HCT116 (cell line): Measurements from ENCODE around the gene CTSL. TPM values are rescaled to one million over a fixed set of nuclear protein-coding genes. Genes with fewer than 3 reads are reported as not detected.

Source experiments
- ATAC-seq: fragments of 200-7000 bp; cut with Tn5 transposase; 2 replicates; pipeline ENCODE4 v1.9.1; 2020; ENCODE audit warnings: mild to moderate bottlenecking, moderate library complexity
- BruUV-seq: library from RNA; stranded (reverse); fragments of 400-500 nt; replicated peaks from 2 replicates; lab custom pipeline; 2021; lab: Mats Ljungman, UMichigan
- CTCF ChIA-PET: fragments of 300-600 bp; sonication (Branson Sonifier 250); formaldehyde crosslinking; loops from one replicate; lab custom pipeline; 2021; ENCODE audit warnings: antibody characterized with exemption; lab: Charles Lee
- POLR2A ChIA-PET: fragments of 300-600, 350-600 bp; sonication (Branson Sonifier 250); formaldehyde crosslinking; loops from one replicate; lab custom pipeline; 2021; ENCODE audit warnings: antibody characterized with exemption; lab: Charles Lee
- RAD21 ChIA-PET, 2 experiments: fragments of 300-600 bp; sonication (Branson Sonifier 250); formaldehyde crosslinking; loops; one replicate each; lab custom pipeline; 2023; ENCODE audit warnings: low total read pairs in 2 of 2; ENCODE audit not compliant: uncharacterized antibody in 2 of 2, unreplicated experiment in 2 of 2, low non-redundant PET in 1 of 2; lab: Charles Lee
- DNase-seq: peaks from one replicate; pipeline ENCODE4 v3.0.0-alpha.2; 2010; ENCODE audit warnings: low read depth, low spot score
- H2AFZ ChIP-seq: fragments of 200-600 bp; shearing (Covaris generic), sonication (generic); 2 replicates; pipeline ENCODE4 v1.6.1; 2017; ENCODE audit warnings: low read depth, mixed run types, mixed read lengths, antibody characterized with exemption, low read length; ENCODE audit not compliant: poor library complexity, severe bottlenecking
- H3K27ac ChIP-seq: 2 replicates; pipeline ENCODE4 v1.5.1; 2012; ENCODE audit warnings: low read depth, low read length
- H3K27me3 ChIP-seq: fragments of 200-600 bp; sonication (generic); 2 replicates; pipeline ENCODE4 v1.6.1; 2016; ENCODE audit warnings: mixed run types, low read length, mixed read lengths; ENCODE audit not compliant: insufficient read depth
- H3K36me3 ChIP-seq, 2 experiments: fragments of 200-500 bp in 1 of 2; fragments of 200-600 bp in 1 of 2; sonication (Bioruptor generic) in 1 of 2; sonication (generic) in 1 of 2; 2 replicates each; pipeline versions ENCODE4 v1.5.1 to v1.6.1; 2014 to 2016; ENCODE audit warnings: low read length in 2 of 2, inconsistent platforms in 1 of 2, mixed read lengths in 1 of 2, mixed run types in 1 of 2; ENCODE audit not compliant: insufficient read depth in 2 of 2, control insufficient read depth in 1 of 2
- H3K4me1 ChIP-seq, 2 experiments: fragments of 200-600 bp in 1 of 2; sonication (generic) in 1 of 2; 2 replicates each; pipeline versions ENCODE4 v1.5.1 to v1.6.1; 2012 to 2017; ENCODE audit warnings: low read length in 2 of 2, inconsistent platforms in 1 of 2, mild to moderate bottlenecking in 1 of 2, mixed read lengths in 1 of 2, mixed run types in 1 of 2, moderate library complexity in 1 of 2; ENCODE audit not compliant: insufficient read depth in 2 of 2, control insufficient read depth in 1 of 2
- H3K4me2 ChIP-seq: fragments of 200-600 bp; sonication (generic); 2 replicates; pipeline ENCODE4 v1.6.1; 2017; ENCODE audit warnings: mixed run types, low read length, mixed read lengths
- H3K4me3 ChIP-seq, 2 experiments: fragments of 200-600 bp in 1 of 2; sonication (generic) in 1 of 2; replicated peaks in 1 of 2; 2 replicates each; pipeline ENCODE4 v1.5.1; 2011 to 2016; ENCODE audit warnings: low read length in 2 of 2, control low read depth in 1 of 2, low read depth in 1 of 2, mild to moderate bottlenecking in 1 of 2, mixed read lengths in 1 of 2, mixed run types in 1 of 2
- H3K79me2 ChIP-seq: fragments of 200-600 bp; sonication (generic); 2 replicates; pipeline ENCODE4 v1.6.1; 2017; ENCODE audit warnings: mild to moderate bottlenecking, mixed run types, low read length, moderate library complexity, mixed read lengths; ENCODE audit not compliant: insufficient read depth
- H3K9ac ChIP-seq: fragments of 200-600 bp; sonication (generic); 2 replicates; pipeline ENCODE4 v1.6.1; 2016; ENCODE audit warnings: low read length, mixed read lengths
- H3K9me2 ChIP-seq: fragments of 200-600 bp; sonication (generic), shearing (Covaris generic); 2 replicates; pipeline ENCODE4 v1.6.1; 2017; ENCODE audit warnings: mixed run types, mild to moderate bottlenecking, moderate library complexity; ENCODE audit not compliant: insufficient read depth
- H3K9me3 ChIP-seq, 2 experiments: fragments of 200-500 bp in 1 of 2; fragments of 200-600 bp in 1 of 2; sonication (Bioruptor generic) in 1 of 2; sonication (generic) in 1 of 2; 2 replicates each; pipeline ENCODE4 v1.6.1; 2014 to 2017; ENCODE audit warnings: low read length in 2 of 2, mixed read lengths in 2 of 2, inconsistent platforms in 1 of 2, low read depth in 1 of 2, mild to moderate bottlenecking in 1 of 2, mixed run types in 1 of 2, moderate library complexity in 1 of 2; ENCODE audit not compliant: control insufficient read depth in 1 of 2, insufficient read depth in 1 of 2
- H4K20me1 ChIP-seq: fragments of 200-600 bp; sonication (generic), shearing (Covaris generic); 2 replicates; pipeline ENCODE4 v1.6.1; 2017; ENCODE audit warnings: mixed run types, mild to moderate bottlenecking, moderate library complexity; ENCODE audit not compliant: insufficient read depth
- CBX3 ChIP-seq: IDR thresholded peaks from 2 replicates; pipeline ENCODE4 v1.6.1; 2012; ENCODE audit warnings: low read depth
- CEBPB ChIP-seq: IDR thresholded peaks from 2 replicates; pipeline ENCODE4 v1.6.1; 2012; ENCODE audit warnings: low read depth
- EGR1 ChIP-seq: IDR thresholded peaks from 2 replicates; pipeline ENCODE4 v1.6.1; 2012; ENCODE audit warnings: low read depth
- ELF1 ChIP-seq: IDR thresholded peaks from 2 replicates; pipeline ENCODE4 v1.6.1; 2012; ENCODE audit warnings: low read depth, borderline replicate concordance
- EZH2 ChIP-seq: fragments of 200-600 bp; sonication (generic); IDR thresholded peaks from 2 replicates; pipeline ENCODE4 v1.6.1; 2017; ENCODE audit warnings: antibody characterized with exemption, mixed run types
- EZH2phosphoT487 ChIP-seq: fragments of 200-600 bp; IDR thresholded peaks from 2 replicates; pipeline ENCODE4 v1.6.1; 2018; ENCODE audit warnings: antibody characterized with exemption, borderline replicate concordance
- FOSL1 ChIP-seq: IDR thresholded peaks from 2 replicates; pipeline ENCODE4 v1.6.1; 2012; ENCODE audit warnings: low read depth
- POLR2A ChIP-seq: IDR thresholded peaks from 2 replicates; pipeline ENCODE4 v1.7.0; 2011; ENCODE audit warnings: borderline replicate concordance; ENCODE audit not compliant: insufficient read depth, insufficient read length; ENCODE audit errors: extremely low read depth
- POLR2AphosphoS5 ChIP-seq: IDR thresholded peaks from 2 replicates; pipeline ENCODE4 v1.6.1; 2011; ENCODE audit warnings: mild to moderate bottlenecking, low read depth, low read length, moderate library complexity
- RAD21 ChIP-seq: IDR thresholded peaks from 2 replicates; pipeline ENCODE4 v1.6.1; 2012; ENCODE audit warnings: low read depth, mild to moderate bottlenecking
- SP1 ChIP-seq: IDR thresholded peaks from 2 replicates; pipeline ENCODE4 v1.6.1; 2012; ENCODE audit warnings: low read depth
- SRF ChIP-seq: IDR thresholded peaks from 2 replicates; pipeline ENCODE4 v1.6.1; 2012; ENCODE audit warnings: low read depth
- intact Hi-C: fragments of 100-400 bp; cut with micrococcal nuclease; formaldehyde crosslinking; loops from 2 replicates; pipeline ENCODE4 v1.10.0; 2022
- total RNA-seq: library from RNA; stranded (reverse); gene quantifications from one replicate; pipeline ENCODE4 v1.2.1, GENCODE V29; 2021; ENCODE audit not compliant: unreplicated experiment
- TF ChIP-seq, protein P1 (sequence below): IDR thresholded peaks from 2 replicates; pipeline ENCODE4 v1.6.1; 2012; ENCODE audit warnings: low read depth
- TF ChIP-seq, protein P2 (sequence below): IDR thresholded peaks from 2 replicates; pipeline ENCODE4 v1.6.1; 2012
- TF ChIP-seq, protein P3 (sequence below): IDR thresholded peaks from 2 replicates; pipeline ENCODE4 v1.6.1; 2012

Gene CTSL
- total RNA-seq, 1 experiment from 2014 or later, result 63.1 TPM

DNA sequence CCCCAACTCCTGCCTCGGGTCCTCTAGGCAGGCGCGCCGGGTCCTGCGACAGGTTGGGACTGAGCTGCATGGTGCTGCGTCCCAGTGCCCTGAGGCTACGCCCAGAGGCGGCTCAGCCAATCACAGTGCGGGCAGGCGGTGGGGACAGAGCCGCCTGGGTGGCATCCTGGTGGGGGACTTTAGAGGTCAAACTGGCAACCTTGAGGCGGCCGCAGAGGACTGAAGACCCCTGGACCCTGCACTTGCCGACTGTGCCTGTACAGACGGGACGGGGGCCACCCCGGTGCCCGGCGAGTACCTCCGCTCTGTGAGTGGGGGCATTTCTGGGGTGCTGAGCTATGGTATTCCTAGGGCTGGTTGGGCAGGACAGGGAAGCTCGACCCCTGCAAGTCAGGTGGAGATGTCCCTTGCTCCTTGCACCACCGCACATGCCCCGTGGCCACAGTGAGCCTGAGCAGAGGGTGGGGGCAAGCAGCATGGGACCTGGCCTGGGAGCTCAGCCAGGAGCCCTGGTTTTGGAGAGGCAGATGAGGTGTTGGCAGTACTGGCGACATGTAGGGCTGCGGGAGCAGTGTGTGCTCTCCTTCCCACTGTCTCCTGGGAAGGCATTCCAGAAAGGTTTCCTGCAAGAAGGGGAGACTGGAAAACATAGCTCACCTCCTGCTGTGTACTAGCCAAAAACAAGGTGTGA, 45.5 kb downstream of the CTSL start (continued):
- TF ChIP-seq, protein P1, sequence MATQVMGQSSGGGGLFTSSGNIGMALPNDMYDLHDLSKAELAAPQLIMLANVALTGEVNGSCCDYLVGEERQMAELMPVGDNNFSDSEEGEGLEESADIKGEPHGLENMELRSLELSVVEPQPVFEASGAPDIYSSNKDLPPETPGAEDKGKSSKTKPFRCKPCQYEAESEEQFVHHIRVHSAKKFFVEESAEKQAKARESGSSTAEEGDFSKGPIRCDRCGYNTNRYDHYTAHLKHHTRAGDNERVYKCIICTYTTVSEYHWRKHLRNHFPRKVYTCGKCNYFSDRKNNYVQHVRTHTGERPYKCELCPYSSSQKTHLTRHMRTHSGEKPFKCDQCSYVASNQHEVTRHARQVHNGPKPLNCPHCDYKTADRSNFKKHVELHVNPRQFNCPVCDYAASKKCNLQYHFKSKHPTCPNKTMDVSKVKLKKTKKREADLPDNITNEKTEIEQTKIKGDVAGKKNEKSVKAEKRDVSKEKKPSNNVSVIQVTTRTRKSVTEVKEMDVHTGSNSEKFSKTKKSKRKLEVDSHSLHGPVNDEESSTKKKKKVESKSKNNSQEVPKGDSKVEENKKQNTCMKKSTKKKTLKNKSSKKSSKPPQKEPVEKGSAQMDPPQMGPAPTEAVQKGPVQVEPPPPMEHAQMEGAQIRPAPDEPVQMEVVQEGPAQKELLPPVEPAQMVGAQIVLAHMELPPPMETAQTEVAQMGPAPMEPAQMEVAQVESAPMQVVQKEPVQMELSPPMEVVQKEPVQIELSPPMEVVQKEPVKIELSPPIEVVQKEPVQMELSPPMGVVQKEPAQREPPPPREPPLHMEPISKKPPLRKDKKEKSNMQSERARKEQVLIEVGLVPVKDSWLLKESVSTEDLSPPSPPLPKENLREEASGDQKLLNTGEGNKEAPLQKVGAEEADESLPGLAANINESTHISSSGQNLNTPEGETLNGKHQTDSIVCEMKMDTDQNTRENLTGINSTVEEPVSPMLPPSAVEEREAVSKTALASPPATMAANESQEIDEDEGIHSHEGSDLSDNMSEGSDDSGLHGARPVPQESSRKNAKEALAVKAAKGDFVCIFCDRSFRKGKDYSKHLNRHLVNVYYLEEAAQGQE, result no peak
- TF ChIP-seq EGR1, result no peak
- TF ChIP-seq EZH2phosphoT487, result no peak
- no peak for TF ChIP-seq FOSL1
- TF ChIP-seq, protein P2, sequence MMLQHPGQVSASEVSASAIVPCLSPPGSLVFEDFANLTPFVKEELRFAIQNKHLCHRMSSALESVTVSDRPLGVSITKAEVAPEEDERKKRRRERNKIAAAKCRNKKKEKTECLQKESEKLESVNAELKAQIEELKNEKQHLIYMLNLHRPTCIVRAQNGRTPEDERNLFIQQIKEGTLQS, result no peak
- no peak for TF ChIP-seq CBX3
- TF ChIP-seq, all 23 proteins: peak for 0

DNA sequence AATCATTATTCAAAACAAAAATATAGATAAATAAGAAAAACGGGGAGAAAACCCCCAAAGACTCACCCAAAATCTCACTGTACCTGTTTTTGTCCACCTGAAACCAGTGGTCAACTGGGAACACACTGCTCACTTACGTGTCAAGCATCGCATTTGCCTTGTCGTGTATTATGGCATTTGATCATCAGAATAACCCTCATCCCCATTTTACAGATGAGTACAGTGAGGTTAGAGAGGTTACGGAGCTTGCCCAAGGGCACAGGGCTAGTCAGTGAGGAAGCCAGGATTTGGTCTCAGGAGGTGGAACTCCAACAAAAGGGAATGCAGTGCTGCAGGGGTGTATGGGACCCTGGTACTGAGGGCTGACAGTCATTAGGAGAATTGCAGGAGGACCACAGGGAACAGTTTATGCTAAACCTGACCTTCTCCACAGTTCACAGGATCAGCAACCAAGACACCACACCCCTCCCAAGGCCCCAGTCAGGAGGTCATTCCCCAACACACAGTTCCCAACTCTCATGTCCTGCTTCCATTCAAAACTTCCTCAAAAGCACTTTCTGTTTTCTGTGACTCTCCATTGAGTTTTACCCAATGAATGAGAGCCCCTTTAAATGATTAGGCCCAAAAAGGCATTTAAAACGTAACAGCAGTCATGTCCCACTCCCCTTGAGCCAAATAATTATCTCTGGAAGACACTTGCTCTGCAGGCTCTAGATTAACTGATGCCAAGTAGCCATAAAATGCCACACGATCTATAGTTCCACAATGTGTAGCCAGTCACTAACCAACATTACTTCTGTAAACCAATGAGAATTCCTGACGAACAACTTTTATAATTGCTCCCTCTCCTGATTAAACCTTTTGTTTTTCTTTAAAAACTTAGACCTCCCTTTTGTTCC, 50.8 kb downstream of the CTSL start:
- no TSS peak for BruUV-seq
- no peak for TF ChIP-seq ELF1
- TF ChIP-seq, protein P3, sequence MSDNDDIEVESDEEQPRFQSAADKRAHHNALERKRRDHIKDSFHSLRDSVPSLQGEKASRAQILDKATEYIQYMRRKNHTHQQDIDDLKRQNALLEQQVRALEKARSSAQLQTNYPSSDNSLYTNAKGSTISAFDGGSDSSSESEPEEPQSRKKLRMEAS, result no peak
- no peak for TF ChIP-seq FOSL1
- TF ChIP-seq SRF, result no peak
- TF ChIP-seq POLR2AphosphoS5, result no peak
- no peak for TF ChIP-seq RAD21
- TF ChIP-seq SP1, result no peak
- TF ChIP-seq CEBPB, result no peak
- TF ChIP-seq EZH2, result no peak
- TF ChIP-seq POLR2A, result no peak
- no peak overlapping the region for H2AFZ ChIP-seq
- no peak overlapping the region for H3K27ac ChIP-seq
- no peaks in the 10 kb centered on the region for H3K4me1 ChIP-seq
- ATAC-seq (no peak), DNase-seq (no peak)
- ChIA-PET POLR2A (no interaction called here), RAD21 (no interaction called here), CTCF (no interaction called here)
- no peak overlapping the region for H3K4me2 ChIP-seq
- no peaks in the 10 kb centered on the region for H3K79me2 ChIP-seq
- intact Hi-C loops, result no loop called here
- no peak overlapping the region for H3K4me3 ChIP-seq
- no peaks in the 10 kb centered on the region for H3K9me2 ChIP-seq
- H3K9ac ChIP-seq, result no peak overlapping the region
- H3K9me3 ChIP-seq, result no peaks in the 10 kb centered on the region
- no peaks in the 10 kb centered on the region for H4K20me1 ChIP-seq
- H3K36me3 ChIP-seq, result no peaks in the 10 kb centered on the region
- no peaks in the 10 kb centered on the region for H3K27me3 ChIP-seq
